Testis (tissue), 3 donors: ENCODE data around the gene OLA1. TPM values are rescaled to one million over a fixed set of nuclear protein-coding genes. Genes with fewer than 3 reads are reported as not detected.

Experiments used
- DNase-seq: peaks from one replicate; pipeline ENCODE4 v3.0.0-alpha.2; 2019
- H3K27ac ChIP-seq, 2 donors: fragments of 200-600 bp; sonication (generic); one replicate each; pipeline ENCODE4 v1.5.1; 2019
- H3K27me3 ChIP-seq: fragments of 200-600 bp; sonication (generic); one replicate; pipeline ENCODE4 v1.5.1; 2019
- H3K36me3 ChIP-seq: fragments of 200-600 bp; sonication (generic); one replicate; pipeline ENCODE4 v1.5.1; 2017; ENCODE audit warnings: low read depth; ENCODE audit errors: missing control alignments
- H3K4me1 ChIP-seq: fragments of 200-600 bp; sonication (generic); one replicate; pipeline ENCODE4 v1.5.1; 2019
- H3K4me3 ChIP-seq, 2 donors: fragments of 200-600 bp; sonication (generic); one replicate each; pipeline ENCODE4 v1.5.1; 2017 to 2019
- H3K9me3 ChIP-seq: fragments of 200-600 bp; sonication (generic); one replicate; pipeline ENCODE4 v1.5.1; 2017
- POLR2A ChIP-seq: fragments of 450-650 bp; IDR thresholded peaks from one replicate; pipeline ENCODE4 v1.6.1; 2017; ENCODE audit warnings: antibody characterized with exemption, mild to moderate bottlenecking, moderate library complexity
- WGBS, 2 donors: methylation state at CpG; one replicate each; pipeline ENCODE4 v1.1.5; 2018; 5-methylcytosine and 5-hydroxymethylcytosine counted together
- intact Hi-C: fragments of 100-400 bp; cut with DNase I; formaldehyde crosslinking; loops from one replicate; pipeline ENCODE4 v1.15.1; 2023; ENCODE audit warnings: low total_unique reads
- polyA plus RNA-seq: library from polyadenylated mRNA; stranded (reverse); fragments of 350-450 nt; fragmentation: Illumina TruSeq; extraction: RNeasy Lipid Tissue Mini Kit (QIAGEN cat#74804); gene quantifications from one replicate; pipeline ENCODE4 v1.2.3, GENCODE V29; 2014; ENCODE audit warnings: low read depth, low replicate concordance; ENCODE audit not compliant: insufficient read depth
- total RNA-seq, 2 donors: library from RNA; depleted of rRNA; stranded (reverse); fragments of >200 nt; gene quantifications; one replicate each; pipeline ENCODE4 v1.2.3, GENCODE V29; 2016
- TF ChIP-seq, protein P1 (sequence below), 3 experiments: fragments of 450-650 bp in 2 of 3; fragments of 200-600 bp in 1 of 3; sonication (generic) in 1 of 3; IDR thresholded peaks; one replicate each; pipeline ENCODE4 v1.5.1; 2016 to 2019; ENCODE audit warnings: antibody characterized with exemption in 3 of 3, mild to moderate bottlenecking in 2 of 3, moderate library complexity in 1 of 3

The OLA1 gene
- total and polyA plus RNA-seq, 3 donors from 2014 or later = 58.0 to 118 (median 63.6) TPM

DNA sequence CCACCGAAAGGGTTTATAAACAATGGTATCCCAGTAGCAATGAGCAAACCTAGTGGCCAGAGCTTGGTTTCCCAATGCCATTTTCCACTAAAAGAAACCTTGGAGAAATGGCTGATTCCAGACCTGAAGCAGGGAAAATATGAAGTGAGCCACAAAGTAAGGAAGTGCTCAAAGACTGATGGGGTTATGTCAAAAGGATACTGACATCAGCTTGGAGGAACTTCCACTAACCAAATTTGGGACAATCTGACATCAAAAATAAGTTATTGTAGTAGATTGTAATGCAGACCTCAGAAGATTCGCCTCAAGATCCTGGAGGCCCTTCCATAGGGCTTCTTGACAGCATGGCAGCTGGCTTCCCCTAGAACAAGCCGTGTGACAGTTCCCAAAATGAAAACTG is 203.8 kb downstream of the OLA1 start:
- no peaks in the 10 kb centered on the region for H3K9me3 ChIP-seq
- no peak overlapping the region for H3K4me3 ChIP-seq
- no peak overlapping the region for H3K27ac ChIP-seq
- peaks cover 5% of the 10 kb centered on the region for H3K4me1 ChIP-seq
- no peaks in the 10 kb centered on the region for H3K36me3 ChIP-seq
- no peak for TF ChIP-seq POLR2A
- TF ChIP-seq, protein P1, sequence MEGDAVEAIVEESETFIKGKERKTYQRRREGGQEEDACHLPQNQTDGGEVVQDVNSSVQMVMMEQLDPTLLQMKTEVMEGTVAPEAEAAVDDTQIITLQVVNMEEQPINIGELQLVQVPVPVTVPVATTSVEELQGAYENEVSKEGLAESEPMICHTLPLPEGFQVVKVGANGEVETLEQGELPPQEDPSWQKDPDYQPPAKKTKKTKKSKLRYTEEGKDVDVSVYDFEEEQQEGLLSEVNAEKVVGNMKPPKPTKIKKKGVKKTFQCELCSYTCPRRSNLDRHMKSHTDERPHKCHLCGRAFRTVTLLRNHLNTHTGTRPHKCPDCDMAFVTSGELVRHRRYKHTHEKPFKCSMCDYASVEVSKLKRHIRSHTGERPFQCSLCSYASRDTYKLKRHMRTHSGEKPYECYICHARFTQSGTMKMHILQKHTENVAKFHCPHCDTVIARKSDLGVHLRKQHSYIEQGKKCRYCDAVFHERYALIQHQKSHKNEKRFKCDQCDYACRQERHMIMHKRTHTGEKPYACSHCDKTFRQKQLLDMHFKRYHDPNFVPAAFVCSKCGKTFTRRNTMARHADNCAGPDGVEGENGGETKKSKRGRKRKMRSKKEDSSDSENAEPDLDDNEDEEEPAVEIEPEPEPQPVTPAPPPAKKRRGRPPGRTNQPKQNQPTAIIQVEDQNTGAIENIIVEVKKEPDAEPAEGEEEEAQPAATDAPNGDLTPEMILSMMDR (IDR thresholded peaks at IDR 0.05) = no peak
- intact Hi-C loops = no loop called here
- no peak for DNase-seq
- 81 to 83% methylated on average over 3 of the region's 3 CpGs for WGBS, 2 donors
- no peaks in the 10 kb centered on the region for H3K27me3 ChIP-seq

DNA sequence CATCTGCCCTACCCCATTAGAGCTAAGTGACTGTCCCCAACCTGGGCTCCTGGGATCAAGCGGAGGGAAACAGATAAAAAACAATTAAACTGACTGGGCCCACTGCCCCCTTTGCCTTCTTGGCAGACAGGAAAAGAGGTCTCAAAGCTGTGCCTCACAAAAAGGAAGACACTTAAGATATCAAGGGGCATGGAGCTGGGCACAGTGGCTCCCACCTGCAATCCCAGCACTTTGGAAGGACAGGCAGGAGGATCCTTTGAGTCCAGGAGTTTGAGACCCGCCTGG is 208.0 kb downstream of the OLA1 start:
- no peak for TF ChIP-seq POLR2A
- TF ChIP-seq, protein P1 (IDR thresholded peaks at IDR 0.05) = no peak
- H3K9me3 ChIP-seq = no peaks in the 10 kb centered on the region
- H3K36me3 ChIP-seq = no peaks in the 10 kb centered on the region
- 95 to 100% methylated on average over 2 of the region's 2 CpGs for WGBS, 2 donors
- H3K27ac ChIP-seq = no peak overlapping the region
- intact Hi-C loops = no loop called here
- peaks cover 16% of the 10 kb centered on the region for H3K4me1 ChIP-seq
- H3K27me3 ChIP-seq = no peaks in the 10 kb centered on the region
- no peak for DNase-seq
- H3K4me3 ChIP-seq = no peak overlapping the region

DNA sequence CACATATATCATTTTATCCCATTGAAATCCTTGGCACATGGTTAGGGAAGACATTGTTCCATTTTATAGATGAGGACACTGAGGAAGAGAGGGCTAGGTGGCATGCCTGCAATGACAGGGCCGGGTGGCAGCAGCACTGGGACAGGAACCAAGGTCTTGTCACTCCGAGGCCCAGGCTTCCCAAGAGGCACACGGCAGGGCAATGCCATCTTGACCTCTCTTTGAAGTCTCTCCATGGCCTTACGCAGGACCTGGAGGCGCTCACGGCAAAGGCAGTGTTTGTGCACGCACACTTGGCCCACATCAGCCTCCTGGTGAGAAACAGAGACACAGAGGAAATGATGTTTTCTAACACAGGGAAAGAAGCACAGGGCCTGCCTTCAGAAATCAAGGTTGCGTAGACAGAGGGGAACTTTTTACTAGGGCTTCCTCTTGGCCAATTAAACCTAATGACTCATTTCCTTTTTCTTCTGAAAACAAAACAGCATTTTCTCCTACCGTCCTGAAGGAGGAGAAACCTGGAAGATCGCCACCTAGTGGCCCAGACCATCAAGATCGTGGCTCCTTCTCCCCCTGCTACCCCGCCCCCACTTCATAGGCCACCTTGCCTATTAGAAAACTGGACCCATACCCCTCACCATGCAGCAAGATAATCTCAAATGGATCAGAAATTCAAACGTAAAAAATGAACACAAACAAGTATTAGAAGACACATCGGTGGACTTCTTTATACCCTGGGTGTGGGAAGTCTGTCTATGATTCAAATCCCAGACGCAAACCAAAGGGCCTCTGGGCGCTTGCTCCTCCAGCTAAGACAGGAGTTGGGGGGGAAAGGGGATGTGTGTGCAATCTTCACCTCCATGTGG is 208.5 kb downstream of the OLA1 start:
- WGBS, 2 donors = 25 to 27% methylated on average over 16 of the region's 16 CpGs
- no peaks in the 10 kb centered on the region for H3K36me3 ChIP-seq
- DNase-seq = peak; percentile 95
- peak overlapping the region; percentile 63 to 81 for H3K27ac ChIP-seq
- peaks cover 16% of the 10 kb centered on the region for H3K4me1 ChIP-seq
- intact Hi-C loops = no loop called here
- no peaks in the 10 kb centered on the region for H3K9me3 ChIP-seq
- TF ChIP-seq, protein P1 (IDR thresholded peaks at IDR 0.05) = peak; percentile 72 to 86 (median 82)
- no peak for TF ChIP-seq POLR2A
- no peaks in the 10 kb centered on the region for H3K27me3 ChIP-seq
- no peak overlapping the region for H3K4me3 ChIP-seq

DNA sequence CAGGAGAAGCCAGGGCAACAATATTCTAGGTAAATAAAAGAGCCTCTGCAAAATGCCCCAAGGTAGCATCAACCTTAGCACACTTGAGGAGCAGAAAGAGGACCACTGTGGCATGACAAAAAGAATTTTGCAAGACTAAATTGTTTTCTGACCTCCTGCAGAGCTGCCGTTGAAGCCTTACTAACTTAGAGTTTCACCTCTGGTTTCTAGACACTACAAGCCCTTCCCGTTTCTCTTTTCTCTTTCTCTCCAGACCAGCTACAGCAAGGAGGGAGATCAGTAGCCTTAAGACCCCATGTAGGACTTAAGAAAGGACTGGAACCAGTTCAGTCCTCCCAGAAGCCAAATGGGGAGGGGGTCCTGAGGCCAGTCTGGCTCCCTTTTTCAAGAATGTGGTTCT is 209.9 kb downstream of the OLA1 start:
- WGBS, 2 donors = 61 to 78% methylated on average over 2 of the region's 2 CpGs

More for the DNA sequence above, 209.9 kb downstream of the OLA1 start:
- no peak overlapping the region for H3K27ac ChIP-seq
- no peak overlapping the region for H3K4me3 ChIP-seq
- H3K27me3 ChIP-seq = no peaks in the 10 kb centered on the region
- intact Hi-C loops = no loop called here
- H3K4me1 ChIP-seq = peaks cover 16% of the 10 kb centered on the region
- no peaks in the 10 kb centered on the region for H3K36me3 ChIP-seq
- no peak for TF ChIP-seq POLR2A
- TF ChIP-seq, protein P1 (IDR thresholded peaks at IDR 0.05) = no peak
- no peak for DNase-seq
- no peaks in the 10 kb centered on the region for H3K9me3 ChIP-seq
